Stimulated activated CD8-positive, alpha-beta memory T cell treated with anti-CD3 and anti-CD28 coated beads, Interleukin-7, amount 100 ng/mL, for 48 hours (primary cell): ENCODE results near the gene DOK6.
"Not testable (repeated sequence)": the region's sequence is repeated elsewhere in the genome, so short reads cannot be mapped to it uniquely, and the experiment has no call there.

Source experiments
- DNase-seq, 2 donors: peaks; one replicate each; pipeline ENCODE4 v3.0.0-alpha.2; 2020; ENCODE audit warnings: low read depth in 1 of 2; ENCODE audit errors: extremely low read depth in 1 of 2

Gene DOK6

GRCh38 chr18:69786427-69786826 is 385.7 kb downstream of the DOK6 start:
- no peak for DNase-seq

GRCh38 chr18:69787825-69788547 is 387.3 kb downstream of the DOK6 start:
- no peak for DNase-seq

- DNase-seq: no peak
Measured at GRCh38 chr18:69789794-69790193, 389.1 kb downstream of the DOK6 start.

- DNase-seq: no peak
Measured at GRCh38 chr18:69790649-69791048, 390.0 kb downstream of the DOK6 start.

GRCh38 chr18:69795791-69796190 is 395.1 kb downstream of the DOK6 start:
- no peak for DNase-seq

GRCh38 chr18:69804776-69805501 is 404.3 kb downstream of the DOK6 start:
- DNase-seq: no peak

GRCh38 chr18:69808399-69808798 is 407.7 kb downstream of the DOK6 start:
- no peak for DNase-seq

- no peak for DNase-seq
Measured at GRCh38 chr18:69813559-69813958, 412.9 kb downstream of the DOK6 start.

- no peak for DNase-seq
Measured at GRCh38 chr18:69814861-69815385, 414.2 kb downstream of the DOK6 start.

- DNase-seq: no peak
Measured at GRCh38 chr18:69817335-69817940, 416.8 kb downstream of the DOK6 start.

GRCh38 chr18:69819460-69819859 is 418.8 kb downstream of the DOK6 start:
- no peak for DNase-seq

- no peak for DNase-seq
Measured at GRCh38 chr18:69820538-69820937, 419.9 kb downstream of the DOK6 start.

- DNase-seq: no peak
Measured at GRCh38 chr18:69830189-69830588, 429.5 kb downstream of the DOK6 start.

- DNase-seq: not testable (repeated sequence)
Measured at GRCh38 chr18:69834980-69835379, 434.3 kb downstream of the DOK6 start.

- no peak for DNase-seq
Measured at GRCh38 chr18:69838003-69838402, 437.3 kb downstream of the DOK6 start.

GRCh38 chr18:69838620-69839411 is 438.1 kb downstream of the DOK6 start:
- DNase-seq: peak in 1 of 2 donors; percentile 18

GRCh38 chr18:69839497-69839896 is 438.8 kb downstream of the DOK6 start:
- DNase-seq: no peak

GRCh38 chr18:69840001-69840400 is 439.3 kb downstream of the DOK6 start:
- DNase-seq: no peak

GRCh38 chr18:69840445-69840844 is 439.8 kb downstream of the DOK6 start:
- no peak for DNase-seq

- no peak for DNase-seq
Measured at GRCh38 chr18:69841117-69841516, 440.4 kb downstream of the DOK6 start.

GRCh38 chr18:69843015-69843414 is 442.3 kb downstream of the DOK6 start:
- no peak for DNase-seq
